Endodermal cell (in vitro differentiated cells): Measurements from ENCODE around the gene FBXW7. TPM values are rescaled to one million over a fixed set of nuclear protein-coding genes. Genes with fewer than 3 reads are reported as not detected.

ENCODE experiments used
- DNase-seq: peaks from one replicate; pipeline ENCODE4 v3.0.0-alpha.2; 2017
- H3K27ac ChIP-seq: 2 replicates; pipeline ENCODE4 v1.5.1; 2013; ENCODE audit warnings: mild to moderate bottlenecking, low read depth, low read length, moderate library complexity
- H3K27me3 ChIP-seq: 2 replicates; pipeline ENCODE4 v1.6.1; 2013; ENCODE audit warnings: mild to moderate bottlenecking, low read length, moderate library complexity; ENCODE audit not compliant: insufficient read depth, control insufficient read depth, poor library complexity, severe bottlenecking
- H3K36me3 ChIP-seq: 2 replicates; pipeline ENCODE4 v1.7.0; 2013; ENCODE audit warnings: mild to moderate bottlenecking, low read length, moderate library complexity; ENCODE audit not compliant: control insufficient read depth, insufficient read depth
- H3K4me1 ChIP-seq: one replicate; pipeline ENCODE4 v1.7.0; 2013; ENCODE audit warnings: low read length; ENCODE audit not compliant: control insufficient read depth, insufficient read depth
- H3K4me3 ChIP-seq: 2 replicates; pipeline ENCODE4 v1.5.1; 2013; ENCODE audit warnings: mild to moderate bottlenecking, low read length, moderate library complexity
- H3K9ac ChIP-seq: 2 replicates; pipeline ENCODE4 v1.6.1; 2013; ENCODE audit warnings: mild to moderate bottlenecking, low read length, moderate library complexity; ENCODE audit not compliant: poor library complexity, severe bottlenecking; ENCODE audit errors: extremely low read depth
- H3K9me3 ChIP-seq: 2 replicates; pipeline ENCODE4 v1.6.1; 2013; ENCODE audit warnings: mild to moderate bottlenecking, low read length, moderate library complexity; ENCODE audit not compliant: control insufficient read depth
- H3K27ac Mint-ChIP-seq: 2 replicates; pipeline ENCODE4 v1.8.0; 2020; ENCODE audit warnings: mixed read lengths
- H3K27me3 Mint-ChIP-seq: 2 replicates; pipeline ENCODE4 v1.8.0; 2021; ENCODE audit warnings: mild to moderate bottlenecking, mixed read lengths; ENCODE audit not compliant: insufficient read depth
- H3K36me3 Mint-ChIP-seq: 2 replicates; pipeline ENCODE4 v1.8.0; 2020; ENCODE audit warnings: low read depth, mixed read lengths
- H3K4me1 Mint-ChIP-seq: 2 replicates; pipeline ENCODE4 v1.8.0; 2020; ENCODE audit warnings: mixed read lengths
- H3K4me3 Mint-ChIP-seq: 2 replicates; pipeline ENCODE4 v1.8.0; 2020; ENCODE audit warnings: mild to moderate bottlenecking, moderate library complexity, mixed read lengths
- H3K9me3 Mint-ChIP-seq: 2 replicates; pipeline ENCODE4 v1.8.0; 2020; ENCODE audit warnings: mild to moderate bottlenecking, mixed read lengths
- CTCF ChIP-seq: fragments of 200-600 bp; sonication (generic); conservative IDR thresholded peaks from 2 replicates; pipeline ENCODE4 v1.5.0; 2021; ENCODE audit warnings: antibody characterized with exemption, mild to moderate bottlenecking
- WGBS, 2 experiments: methylation state at CpG; one replicate each; pipeline versions ENCODE4 v1.1.5 to v1.1.7; 2013; ENCODE audit warnings: missing lambda C conversion rate in 2 of 2, mixed read lengths in 1 of 2; ENCODE audit not compliant: insufficient coverage in 1 of 2, insufficient read length in 1 of 2; 5-methylcytosine and 5-hydroxymethylcytosine counted together
- total RNA-seq, 2 donors: library from RNA; stranded (reverse); fragmentation: NEBNext Ultra II Directional in 1 of 2; extraction: Animal tissue kit (Norgen Biotek cat#: 25700) in 1 of 2; gene quantifications; 2 replicates in 1 of 2; 3 replicates in 1 of 2; pipeline ENCODE4 v1.2.1, GENCODE V29; 2021

Gene FBXW7
- total RNA-seq, 2 donors from 2014 or later, result 34.3 to 34.4 TPM

- TF ChIP-seq CTCF, result no peak
- Mint-ChIP-seq H3K27me3 (no peaks in the 10 kb centered on the region), H3K4me1 (peaks cover 5% of the 10 kb centered on the region), H3K9me3 (no peaks in the 10 kb centered on the region), H3K36me3 (peaks cover 5% of the 10 kb centered on the region), H3K27ac (no peak overlapping the region), H3K4me3 (no peak overlapping the region)
- no peaks in the 10 kb centered on the region for H3K36me3 ChIP-seq
- no peaks in the 10 kb centered on the region for H3K4me1 ChIP-seq
- H3K9me3 ChIP-seq, result no peaks in the 10 kb centered on the region
- no peak overlapping the region for H3K4me3 ChIP-seq
- DNase-seq, result no peak
- no peak overlapping the region for H3K27ac ChIP-seq
- no peaks in the 10 kb centered on the region for H3K27me3 ChIP-seq
- H3K9ac ChIP-seq, result no peak overlapping the region
- whole genome bisulfite sequencing, 2 experiments, result 87 to 98% methylated on average over 3 of the region's 3 CpGs
Measured at GRCh38 chr4:152494020-152494419, 41.9 kb downstream of the FBXW7 start.

- Histone ChIP-seq H3K36me3 (no peaks in the 10 kb centered on the region), H3K4me3 (no peak overlapping the region), H3K27ac (no peak overlapping the region), H3K27me3 (no peaks in the 10 kb centered on the region), H3K9ac (no peak overlapping the region), H3K4me1 (no peaks in the 10 kb centered on the region), H3K9me3 (no peaks in the 10 kb centered on the region)
- H3K27ac Mint-ChIP-seq, result no peak overlapping the region
- no peak for TF ChIP-seq CTCF
- peaks cover 10% of the 10 kb centered on the region for H3K4me1 Mint-ChIP-seq
- WGBS, 2 experiments, result 91 to 94% methylated on average over 4 of the region's 4 CpGs
- H3K36me3 Mint-ChIP-seq, result no peaks in the 10 kb centered on the region
- H3K9me3 Mint-ChIP-seq, result no peaks in the 10 kb centered on the region
- H3K4me3 Mint-ChIP-seq, result no peak overlapping the region
- H3K27me3 Mint-ChIP-seq, result no peaks in the 10 kb centered on the region
- no peak for DNase-seq
Measured at GRCh38 chr4:152488246-152488645, 47.6 kb downstream of the FBXW7 start.

GRCh38 chr4:152486429-152487389 lies 49.2 kb downstream of the FBXW7 start:
- Mint-ChIP-seq H3K9me3 (no peaks in the 10 kb centered on the region), H3K27ac (no peak overlapping the region), H3K4me3 (no peak overlapping the region), H3K36me3 (no peaks in the 10 kb centered on the region), H3K4me1 (peaks cover 10% of the 10 kb centered on the region), H3K27me3 (no peaks in the 10 kb centered on the region)
- 99 to 100% methylated on average over 3 to 6 of the region's 7 CpGs for WGBS, 2 experiments
- no peak for TF ChIP-seq CTCF
- H3K9me3 ChIP-seq, result no peaks in the 10 kb centered on the region
- H3K27ac ChIP-seq, result no peak overlapping the region
- no peaks in the 10 kb centered on the region for H3K4me1 ChIP-seq
- H3K27me3 ChIP-seq, result no peaks in the 10 kb centered on the region
- DNase-seq, result no peak
- no peaks in the 10 kb centered on the region for H3K36me3 ChIP-seq
- no peak overlapping the region for H3K9ac ChIP-seq
- H3K4me3 ChIP-seq, result no peak overlapping the region
